ENCODE measurements around the gene ANKRD63. TPM values are rescaled to one million over a fixed set of nuclear protein-coding genes. Genes with fewer than 3 reads are reported as not detected.

The ANKRD63 gene
- total and polyA plus RNA-seq, 2 of the 8 experiments (the other 6 are each of a cell fraction or from before 2014, with no cell fraction given), result 0.18 to 0.26 TPM

DNA sequence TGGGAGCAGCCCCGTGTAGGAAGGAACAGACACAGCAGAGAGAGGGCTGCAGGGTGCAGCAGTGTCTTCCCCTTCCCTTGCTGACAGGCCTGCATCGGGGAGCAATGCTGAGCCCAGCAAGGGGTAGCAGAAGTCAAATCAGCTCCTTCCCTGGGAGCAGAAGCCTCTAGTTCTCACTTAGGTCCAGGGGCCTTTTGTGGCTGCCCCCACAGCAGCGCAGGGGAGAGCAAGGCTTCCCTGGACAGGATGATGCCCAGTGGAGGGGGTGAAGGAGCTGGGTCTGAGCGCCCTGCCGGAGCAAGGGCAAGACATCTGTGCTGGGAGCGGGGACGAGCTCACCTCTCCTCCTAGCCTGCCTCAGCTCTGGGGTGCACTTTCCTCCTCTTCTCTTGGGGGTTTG is 24.0 kb upstream of the ANKRD63 start:
- Histone ChIP-seq H3K4me1 (replicated peaks in 1 of 4; ENCODE audit: control insufficient read depth in 3 of 4, insufficient read depth in 4 of 4, low read length in 3 of 4) (peaks cover 0 to 33% (median 25%) of the 10 kb centered on the region in 4 experiments; a peak in 6 of 7 replicates), H4K8ac (ENCODE audit: extremely low read depth, insufficient read depth, low read length) (no peak overlapping the region), H3K23me2 (ENCODE audit: low read depth, low read length) (no peaks in the 10 kb centered on the region; the same call in 1 of the 2 replicates), H3K4me2 (ENCODE audit: insufficient read depth in 1 of 2, low read depth in 2 of 2, low read length in 2 of 2) (no peak overlapping the region), H2BK120ac (replicated peaks; ENCODE audit: low read depth, low read length) (no peak overlapping the region), H3K18ac (ENCODE audit: extremely low read depth, low read length) (no peak overlapping the region), H3K4me3 (ENCODE audit: extremely low read depth in 1 of 4, insufficient read depth in 2 of 4, low read depth in 3 of 4, low read length in 4 of 4) (0 out of 8 replicates have a peak overlapping the region, but pooled peaks of 1 of the 4 experiments have one; percentile 19), H3K14ac (ENCODE audit: insufficient read length) (no peak overlapping the region), H4K91ac (replicated peaks; ENCODE audit: insufficient read length, low read length) (no peak overlapping the region), H2AK5ac (ENCODE audit: low read depth, low read length) (peak overlapping the region; percentile 6; the same call in 1 of the 2 replicates), H2BK15ac (ENCODE audit: low read length) (peak overlapping the region; percentile 99; the same call in 1 of the 2 replicates), H3K23ac (ENCODE audit: insufficient read length) (no peak overlapping the region), H3K56ac (replicated peaks; ENCODE audit: insufficient read length, low read depth, low read length) (no peak overlapping the region), H3K9me3 (ENCODE audit: insufficient read depth in 2 of 2, low read depth in 1 of 2, low read length in 1 of 2) (no peaks in the 10 kb centered on the region), H2BK20ac (ENCODE audit: low read length) (peak overlapping the region; percentile 4; the same call in 1 of the 2 replicates), H3K27ac (ENCODE audit: low read depth, low read length) (no peak overlapping the region), H3K79me1 (ENCODE audit: low read depth, low read length) (no peaks in the 10 kb centered on the region), H2BK12ac (ENCODE audit: low read depth, low read length) (peak overlapping the region; percentile 90; the same call in 1 of the 2 replicates), H4K5ac (ENCODE audit: insufficient read length, low read depth, low read length) (no peak overlapping the region), H3K9ac (replicated peaks in 1 of 4; ENCODE audit: extremely low read depth in 1 of 4, low read depth in 3 of 4, low read length in 3 of 4) (no peak overlapping the region; a peak in 1 of 7 replicates), H3K4ac (replicated peaks; ENCODE audit: insufficient read length, low read depth, low read length) (peak overlapping the region; percentile 25), H3K79me2 (ENCODE audit: control insufficient read depth in 1 of 2, insufficient read depth in 2 of 2, low read length in 2 of 2) (no peaks in the 10 kb centered on the region), H3K27me3 (replicated peaks in 1 of 4; ENCODE audit: control insufficient read depth in 3 of 4, extremely low read depth in 1 of 4, insufficient read depth in 3 of 4, low read length in 3 of 4) (peaks cover 0 to 6% (median 0%) of the 10 kb centered on the region in 4 experiments; a peak in 3 of 7 replicates), H3K36me3 (ENCODE audit: control insufficient read depth in 2 of 4, insufficient read depth in 4 of 4, low read length in 3 of 4) (no peaks in the 10 kb centered on the region), H2AFZ (ENCODE audit: low read length) (0 out of 2 replicates have a peak overlapping the region, but pooled peaks have one; percentile 64), H2BK5ac (ENCODE audit: low read depth, low read length) (peak overlapping the region; percentile 56; the same call in 1 of the 2 replicates), H4K20me1 (replicated peaks in 1 of 2; ENCODE audit: control insufficient read depth in 1 of 2, insufficient read depth in 2 of 2, low read length in 2 of 2) (peaks cover 0 to 4% of the 10 kb centered on the region in 2 experiments)
- FAIRE-seq (no peak), DNase-seq (ENCODE audit: low read depth in 1 of 2, low spot score in 2 of 2) (no peak)
- POLR2A ChIA-PET (ENCODE audit: partially characterized antibody), result interaction anchor here (0.6 to 6.0 kb wide), 11 partner anchors 13 to 30 kb away, joined by 3 to 29 read pairs (median 4); partner anchors contain the start of gene ANKRD63
- CTCF ChIA-PET (ENCODE audit: partially characterized antibody), result interaction anchor here (0.7 to 23.9 kb wide), 14 partner anchors 8 to 115 kb away, joined by 3 to 584 read pairs (median 7); partner anchors contain the start of genes ANKRD63, CCDC9B and INAFM2
- WGBS, 2 experiments (ENCODE audit: extremely low coverage in 1 of 2, insufficient coverage in 1 of 2, insufficient read length in 1 of 2, insufficient replicate concordance in 2 of 2, low coverage in 1 of 2, low lambda C conversion rate in 2 of 2, missing lambda C conversion rate in 1 of 2), result 67% methylated on average over 6 of the region's 7 CpGs; no CpG with 5 or more reads in 1 of the 2 experiments
- TF ChIP-seq EZH2 (IDR thresholded peaks at IDR 0.05; ENCODE audit: low read depth, low read length, severe bottlenecking) (no peak), TBP (IDR thresholded peaks at IDR 0.05; ENCODE audit: low read depth, low read length) (no peak), JUND (IDR thresholded peaks at IDR 0.05; ENCODE audit: low read length) (no peak), YY1 (IDR thresholded peaks at IDR 0.05; ENCODE audit: low read depth, low read length) (no peak), ASH2L (IDR thresholded peaks at IDR 0.05; ENCODE audit: low read length) (no peak), RNF2 (IDR thresholded peaks at IDR 0.05; ENCODE audit: borderline replicate concordance, low read depth, low read length, missing control alignments, poor library complexity, severe bottlenecking) (no peak), SAP30 (IDR thresholded peaks at IDR 0.05; ENCODE audit: insufficient read depth, insufficient replicate concordance, low read length) (no peak), TAF1 (IDR thresholded peaks at IDR 0.05; ENCODE audit: low read depth, low read length) (no peak), GABPA (IDR thresholded peaks at IDR 0.05; ENCODE audit: borderline replicate concordance, insufficient read depth, low read length) (no peak), JUN (IDR thresholded peaks at IDR 0.05; ENCODE audit: low read depth, low read length) (no peak), SIX5 (IDR thresholded peaks at IDR 0.05; ENCODE audit: low read depth, low read length) (no peak)
- TF ChIP-seq, protein P1, sequence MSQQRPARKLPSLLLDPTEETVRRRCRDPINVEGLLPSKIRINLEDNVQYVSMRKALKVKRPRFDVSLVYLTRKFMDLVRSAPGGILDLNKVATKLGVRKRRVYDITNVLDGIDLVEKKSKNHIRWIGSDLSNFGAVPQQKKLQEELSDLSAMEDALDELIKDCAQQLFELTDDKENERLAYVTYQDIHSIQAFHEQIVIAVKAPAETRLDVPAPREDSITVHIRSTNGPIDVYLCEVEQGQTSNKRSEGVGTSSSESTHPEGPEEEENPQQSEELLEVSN (IDR thresholded peaks at IDR 0.05), result no peak

Data from H1 (cell line).